HTERT RPE-1 (cell line): Measurements from ENCODE around the gene STAT3.

Source experiments
- in situ Hi-C: fragments of 300-500 bp; cut with MboI; formaldehyde crosslinking; loops from 4 replicates; pipeline ENCODE4 v1.14.3; 2020; ENCODE audit warnings: low sequenced_read_pairs

STAT3 gene

GRCh38 chr17:42282478-42283080 lies 105.7 kb downstream of the STAT3 start:
- in situ Hi-C loops, result no loop called here

DNA sequence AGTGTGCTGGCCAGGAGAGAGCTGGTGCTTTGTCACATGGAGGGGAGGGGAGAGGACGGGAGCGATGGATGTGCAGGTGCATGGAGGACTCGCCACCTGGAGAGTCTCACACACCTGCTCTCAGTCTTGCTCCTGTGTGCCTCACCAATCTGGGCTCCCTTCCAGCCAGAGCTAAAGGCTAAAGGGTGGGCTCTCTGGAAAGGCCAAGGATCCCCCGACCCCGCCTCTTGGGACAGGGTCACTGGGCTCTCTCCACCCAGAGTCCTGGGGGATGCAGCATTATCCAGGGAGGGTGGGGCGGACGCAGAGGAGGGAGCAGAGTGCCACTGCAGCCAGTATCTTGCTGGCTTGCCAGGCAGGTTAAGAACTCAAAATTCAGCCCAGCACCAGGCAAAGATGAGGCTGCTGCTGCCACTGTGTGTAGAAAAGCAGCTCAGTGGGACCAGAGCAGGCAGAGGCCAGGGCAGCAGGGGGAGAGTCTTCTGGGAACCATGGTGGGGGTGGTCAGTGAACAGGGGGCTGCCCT lies 106.6 kb downstream of the STAT3 start:
- in situ Hi-C loops, result no loop called here

DNA sequence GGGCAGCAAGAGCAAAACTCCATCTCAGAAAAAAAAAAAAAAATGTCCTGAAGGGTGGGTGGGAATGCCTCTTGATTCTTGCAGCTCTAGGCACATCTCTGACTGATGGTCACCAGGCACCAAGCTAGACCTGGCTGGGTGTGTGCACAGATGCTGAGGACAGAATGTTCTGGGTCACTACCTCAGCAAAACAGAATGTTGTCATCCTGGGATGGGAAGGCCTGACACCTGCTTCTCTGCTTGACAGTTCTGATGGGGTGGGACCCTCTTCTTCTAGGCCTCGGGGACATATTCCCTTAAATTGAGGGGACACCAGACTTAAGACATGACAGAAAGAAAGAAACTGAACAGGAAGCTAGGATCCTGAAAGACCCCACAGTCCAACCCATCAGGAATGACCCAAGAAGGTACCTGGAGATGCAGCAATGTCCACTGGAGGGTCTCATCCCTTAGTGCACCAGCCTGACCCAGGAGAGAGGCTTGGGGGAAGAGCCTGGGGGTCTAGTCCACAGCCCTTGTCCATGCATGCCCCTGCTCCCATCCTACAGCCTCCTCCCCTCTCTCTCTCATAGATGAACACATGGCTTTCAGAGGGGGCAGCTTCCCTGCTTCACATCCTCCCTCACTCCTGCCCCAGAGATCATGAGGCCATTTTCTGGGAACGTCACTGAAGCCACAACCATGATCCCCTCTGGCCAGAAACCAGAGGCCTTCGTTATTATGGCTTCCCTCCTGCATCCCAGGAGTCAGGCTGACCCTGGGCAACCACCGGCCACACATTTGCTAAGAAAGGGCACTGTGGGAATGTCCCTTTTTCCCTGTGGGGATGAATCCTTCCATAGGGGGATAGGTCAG lies 108.2 kb downstream of the STAT3 start:
- in situ Hi-C loops, result no loop called here

DNA sequence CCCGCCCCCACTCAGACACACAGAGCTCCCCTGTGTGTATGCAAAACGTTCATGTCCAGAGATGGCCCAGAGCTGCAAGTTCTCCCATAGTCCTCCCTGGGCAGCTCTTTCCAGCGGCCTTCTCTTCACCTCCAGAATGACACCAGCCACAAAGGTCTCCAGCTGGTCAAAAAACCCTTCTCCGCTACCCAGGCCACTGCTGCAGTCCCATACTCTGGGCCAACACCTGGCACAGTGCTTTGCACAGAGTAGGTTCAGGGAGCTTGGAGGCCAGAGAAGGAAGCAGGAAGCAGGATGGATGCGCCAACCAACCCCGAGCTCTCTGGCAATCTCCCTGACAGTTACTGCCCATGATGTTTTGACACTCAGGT lies 110.9 kb downstream of the STAT3 start:
- in situ Hi-C loops, result no loop called here

DNA sequence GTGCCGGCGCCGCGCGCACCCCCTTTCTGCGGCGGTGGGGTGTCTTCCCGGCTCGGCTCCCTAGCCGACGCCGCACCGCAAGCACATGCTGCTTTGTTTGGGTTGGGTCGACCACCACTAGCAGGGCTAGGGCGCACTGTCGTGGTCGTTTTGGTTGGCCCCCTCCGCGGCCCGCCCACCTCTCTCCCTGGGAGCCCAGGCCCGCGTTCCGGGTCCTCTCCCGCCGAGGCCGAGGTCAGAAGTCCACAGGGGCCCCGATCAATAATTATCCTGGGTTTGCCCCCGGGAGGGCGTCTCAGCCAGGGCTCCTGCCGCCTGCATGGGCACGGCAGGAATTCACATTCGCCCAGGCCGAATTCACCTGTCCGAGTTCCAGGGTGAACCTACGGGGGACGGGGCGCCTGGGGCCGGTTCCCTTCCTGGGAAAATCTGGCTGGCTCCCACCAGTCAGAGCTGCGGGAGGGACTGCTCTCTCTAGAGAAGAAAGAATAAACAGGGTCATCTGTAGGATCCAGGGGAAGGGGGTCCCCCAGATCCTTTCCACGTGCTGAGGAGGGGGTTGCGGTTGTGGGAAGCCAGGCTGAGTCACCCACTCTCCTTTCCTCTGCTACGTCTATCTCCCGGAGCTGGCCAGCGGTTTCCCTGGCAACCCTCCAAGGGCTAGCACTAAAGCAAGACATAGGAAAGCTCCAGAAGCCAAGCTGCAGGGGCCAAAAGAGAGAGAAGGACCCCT lies 111.5 kb downstream of the STAT3 start:
- in situ Hi-C loops, result no loop called here

GRCh38 chr17:42276359-42276608 lies 112.0 kb downstream of the STAT3 start, which contains the start of gene STAT5B:
Gene STAT5B (minus strand): TSS chr17:42276391. CDS start chr17:42232127, 44,264 bp downstream.
- in situ Hi-C loops, result no loop called here

GRCh38 chr17:42275527-42276358 lies 112.5 kb downstream of the STAT3 start:
- in situ Hi-C loops, result no loop called here

GRCh38 chr17:42274812-42275526 lies 113.3 kb downstream of the STAT3 start:
- in situ Hi-C loops, result no loop called here

- in situ Hi-C loops, result no loop called here
Observed at GRCh38 chr17:42274253-42274542, 114.0 kb downstream of the STAT3 start.

DNA sequence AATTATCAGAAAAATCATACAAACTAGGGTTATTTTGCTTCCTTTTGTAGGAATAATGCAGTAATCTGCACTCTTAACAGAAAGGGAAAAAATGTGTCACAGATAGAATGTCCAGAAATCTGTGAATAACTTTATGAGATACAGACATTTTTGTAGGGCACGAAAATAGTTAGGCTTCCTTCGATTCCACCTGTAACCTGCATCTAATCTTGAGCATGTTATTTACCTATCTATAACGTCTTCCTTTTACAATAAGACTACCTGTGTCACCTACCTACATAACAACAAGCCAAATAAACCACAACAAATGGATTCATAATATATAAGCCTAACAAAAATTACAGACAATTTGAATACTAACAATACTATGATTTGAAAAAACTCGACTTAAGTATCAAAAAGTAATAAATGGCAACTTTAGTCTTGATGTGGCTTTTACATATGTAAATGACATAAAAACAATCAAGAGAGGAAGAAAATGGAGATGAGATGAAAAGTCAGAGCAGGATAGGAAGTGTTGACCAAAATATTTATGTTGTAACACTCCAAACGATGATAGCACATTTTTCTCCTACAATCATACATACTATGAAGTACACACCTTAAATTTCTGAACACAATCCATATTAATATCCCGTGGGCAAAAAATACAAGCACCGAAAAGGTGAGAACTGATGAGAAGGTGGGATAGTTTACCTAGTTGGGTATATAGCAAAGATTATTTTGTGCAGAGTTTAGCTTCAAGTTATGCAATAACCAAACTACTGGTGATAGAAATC lies 114.6 kb downstream of the STAT3 start:
- in situ Hi-C loops, result no loop called here

GRCh38 chr17:42272162-42272907 lies 115.9 kb downstream of the STAT3 start:
- in situ Hi-C loops, result no loop called here

DNA sequence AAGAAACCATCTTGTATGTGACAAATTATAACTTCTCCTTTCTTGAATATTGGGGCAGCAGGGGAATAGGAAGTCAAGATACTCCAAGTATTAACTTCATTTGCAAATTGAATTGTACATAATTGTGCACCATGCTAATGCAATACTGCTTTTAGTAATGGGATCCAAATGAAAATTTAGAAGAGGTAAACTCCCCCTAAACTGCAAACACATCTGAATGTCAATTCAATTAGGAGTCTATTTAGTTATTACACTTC lies 116.5 kb downstream of the STAT3 start:
- in situ Hi-C loops, result no loop called here

- in situ Hi-C loops, result no loop called here
Observed at GRCh38 chr17:42271006-42271778, 117.0 kb downstream of the STAT3 start.

- in situ Hi-C loops, result no loop called here
Observed at GRCh38 chr17:42270596-42270995, 117.6 kb downstream of the STAT3 start.

- in situ Hi-C loops, result no loop called here
Observed at GRCh38 chr17:42270170-42270535, 118.1 kb downstream of the STAT3 start.

DNA sequence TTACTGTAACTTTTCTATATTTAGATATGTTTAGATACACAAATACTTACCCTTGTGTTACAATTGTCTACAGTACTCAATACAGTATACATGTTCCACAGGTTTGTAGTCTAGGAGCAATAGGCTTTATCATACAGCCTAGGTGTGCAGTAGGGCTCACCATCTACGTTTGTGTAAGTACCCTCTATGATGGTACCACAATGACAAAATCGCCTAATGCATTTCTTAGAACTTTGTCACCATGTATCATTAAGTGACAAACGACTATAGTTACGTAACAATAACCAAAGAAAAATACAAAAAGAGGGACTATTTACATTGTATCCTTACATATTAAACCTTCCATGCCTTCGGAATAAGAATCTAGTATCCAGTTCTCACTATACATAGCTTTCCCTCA lies 120.0 kb downstream of the STAT3 start:
- in situ Hi-C loops, result no loop called here

DNA sequence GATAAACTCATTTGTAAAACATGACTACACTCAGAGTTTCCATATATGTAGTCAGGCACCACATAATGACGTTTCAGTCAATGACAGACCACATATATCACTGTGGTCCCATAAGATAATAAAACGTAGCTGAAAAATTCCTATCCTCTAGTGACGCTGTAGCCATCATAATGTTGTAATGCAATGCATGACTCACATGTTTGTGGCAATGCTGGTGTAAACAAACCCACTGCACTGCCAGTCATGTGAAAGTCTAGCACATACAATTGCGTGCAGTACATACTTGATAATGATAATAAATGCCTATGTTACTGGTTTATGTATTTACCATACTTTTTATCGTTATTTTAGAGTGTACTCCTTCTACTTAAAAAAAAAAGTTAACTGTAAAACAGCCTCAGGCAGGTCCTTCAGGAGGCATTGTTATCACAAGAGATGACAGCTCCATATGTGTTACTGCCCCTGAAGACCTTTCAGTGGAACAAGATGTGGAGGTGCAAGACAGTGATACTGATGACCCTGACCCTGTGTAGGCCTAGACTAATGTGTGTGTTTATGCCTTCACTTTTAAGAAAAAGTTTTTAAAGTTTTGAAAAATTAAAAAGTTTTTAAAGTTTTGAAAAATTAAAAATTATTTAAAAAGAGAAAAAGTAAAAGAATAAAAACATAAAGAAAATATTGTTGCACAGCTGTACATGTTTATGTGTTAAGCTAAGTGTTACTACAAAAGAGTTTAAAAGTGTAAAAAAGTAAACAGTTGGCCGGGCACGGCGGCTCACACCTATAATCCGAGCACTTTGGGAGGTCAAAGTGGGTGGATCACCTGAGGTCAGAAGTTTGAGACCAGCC lies 121.1 kb downstream of the STAT3 start:
- in situ Hi-C loops, result no loop called here

- in situ Hi-C loops, result no loop called here
Observed at GRCh38 chr17:42266462-42266861, 121.8 kb downstream of the STAT3 start.
